Sigmoid colon (tissue), 4 donors: ENCODE measurements around the gene POLR3K.

Experiments used
- CTCF ChIP-seq, 4 experiments: fragments of 450-650 bp in 3 of 4; fragments of 200-600 bp in 1 of 4; IDR thresholded peaks; one replicate each; pipeline ENCODE4 v1.5.1; 2016 to 2019; ENCODE audit warnings: antibody characterized with exemption in 4 of 4, mild to moderate bottlenecking in 3 of 4, moderate library complexity in 2 of 4
- POLR2A ChIP-seq, 2 donors: fragments of 450-650 bp; IDR thresholded peaks; one replicate each; pipeline ENCODE4 v1.6.1; 2016; ENCODE audit warnings: antibody characterized with exemption in 2 of 2, mild to moderate bottlenecking in 2 of 2, moderate library complexity in 2 of 2
- POLR2AphosphoS5 ChIP-seq, 4 donors: sonication (generic); formaldehyde crosslinking; IDR thresholded peaks; one replicate each; pipeline ENCODE4 v1.6.1; 2017; ENCODE audit warnings: antibody characterized with exemption in 4 of 4

GRCh38 chr16:74747-75334, 21.4 kb upstream of the POLR3K start:
- TF ChIP-seq CTCF (IDR thresholded peaks at IDR 0.05) (no peak), POLR2AphosphoS5 (IDR thresholded peaks at IDR 0.05) (no peak), POLR2A (IDR thresholded peaks at IDR 0.05) (no peak)
